Fibroblast of upper back skin (primary cell): ENCODE results near the gene MFSD11.
A peak's percentile ranks its signal among the peaks of the same experiment; 100 is the strongest.
"Not testable (repeated sequence)": the region's sequence is repeated elsewhere in the genome, so short reads cannot be mapped to it uniquely, and the experiment has no call there.

Source experiments
- DNase-seq: peaks from one replicate; pipeline ENCODE4 v3.0.0-alpha.2; 2013

The MFSD11 gene

GRCh38 chr17:76709077-76709950, 28.6 kb upstream of the MFSD11 start:
- peak; percentile 99 for DNase-seq

GRCh38 chr17:76709951-76710862, 27.7 kb upstream of the MFSD11 start:
- not testable (repeated sequence) for DNase-seq

- DNase-seq, result peak; percentile 69
These were observed 26.9 kb upstream of the MFSD11 start, which contains the start of gene MXRA7 for GRCh38 chr17:76710863-76711611. MXRA7 (minus strand) TSS chr17:76710965; CDS start chr17:76710946, 19 bp downstream.

DNA sequence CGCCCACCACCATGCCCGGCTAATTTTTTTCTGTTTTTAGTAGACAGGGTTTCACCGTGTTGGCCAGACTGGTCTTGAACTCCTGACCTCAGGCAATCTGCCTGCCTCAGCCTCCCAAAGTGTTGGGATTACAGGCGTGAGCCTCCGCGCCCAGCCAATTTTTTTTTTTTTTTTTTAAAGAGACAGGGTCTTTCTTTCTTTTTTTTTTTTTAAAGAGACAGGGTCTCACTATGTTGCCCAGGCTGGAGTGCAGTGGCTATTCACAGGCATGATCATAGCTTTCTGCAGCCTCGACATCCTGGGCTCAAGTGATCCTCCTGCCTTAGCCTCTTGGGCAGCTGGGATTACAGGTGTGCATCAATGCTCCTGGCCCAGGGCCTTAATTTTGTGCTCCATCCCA, 25.6 kb upstream of the MFSD11 start:
- DNase-seq, result not testable (repeated sequence)

GRCh38 chr17:76713765-76714164, 24.2 kb upstream of the MFSD11 start:
- DNase-seq, result no peak

DNA sequence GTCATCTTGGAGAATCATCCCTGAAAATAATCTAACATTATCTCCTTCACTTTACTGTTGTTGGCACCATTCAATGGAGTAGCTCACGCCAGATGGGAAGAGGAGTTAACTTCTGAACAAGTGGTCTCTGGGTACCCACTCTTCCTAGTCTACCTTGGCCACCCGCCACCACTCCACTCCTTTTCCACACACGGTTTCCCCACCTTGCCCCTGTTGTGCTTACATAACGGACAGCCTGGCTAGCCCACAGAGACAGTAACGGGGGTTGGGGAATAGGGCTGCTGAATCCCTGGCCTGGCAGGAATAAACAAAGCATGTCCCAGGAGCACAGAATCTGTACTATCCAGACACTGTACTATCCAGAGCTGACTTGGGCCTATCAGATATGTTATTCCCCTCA, 23.6 kb upstream of the MFSD11 start:
- DNase-seq, result no peak

- peak; percentile 58 for DNase-seq
These were observed 23.0 kb upstream of the MFSD11 start for GRCh38 chr17:76714822-76715495.

DNA sequence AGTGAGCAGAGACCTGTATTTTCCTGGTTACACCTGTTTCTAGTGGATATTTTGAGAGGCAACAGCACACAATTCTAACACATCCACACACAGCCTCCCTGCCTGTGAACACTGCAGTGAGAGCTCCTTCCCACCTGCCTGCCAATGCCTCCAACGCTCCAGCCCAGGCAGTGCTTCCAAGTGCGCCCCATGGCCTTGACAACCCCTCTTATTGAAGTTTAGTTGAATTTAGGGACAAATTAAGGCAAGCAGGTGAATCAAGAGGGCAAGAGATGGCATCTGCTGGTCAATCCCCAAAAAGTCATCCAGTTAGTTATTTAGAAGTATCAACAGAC, 22.5 kb upstream of the MFSD11 start:
- no peak for DNase-seq

GRCh38 chr17:76716146-76716838, 21.6 kb upstream of the MFSD11 start:
- DNase-seq, result peak; percentile 98

DNA sequence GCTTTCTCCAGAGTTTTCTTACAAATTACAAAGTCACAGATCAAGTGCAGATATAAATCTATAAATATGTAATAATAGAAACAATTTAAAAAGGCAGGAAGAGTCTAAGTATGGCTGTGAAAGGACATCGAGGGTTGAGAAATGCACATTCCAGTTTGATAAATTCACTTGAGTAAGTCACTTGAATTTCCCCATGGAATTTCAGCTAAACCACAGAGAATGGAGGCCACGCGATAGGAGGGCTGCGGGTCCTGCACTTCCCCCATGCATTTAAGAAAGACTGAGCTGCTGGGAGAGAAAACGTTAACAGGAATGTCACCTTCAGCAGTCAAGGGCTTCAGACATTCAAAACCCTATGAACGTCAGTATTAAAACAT, 21.1 kb upstream of the MFSD11 start:
- peak; percentile 96 for DNase-seq

GRCh38 chr17:76718516-76718915, 19.4 kb upstream of the MFSD11 start:
- DNase-seq, result no peak

- no peak for DNase-seq
These were observed 17.7 kb upstream of the MFSD11 start for GRCh38 chr17:76720211-76720610.

- no peak for DNase-seq
These were observed 17.0 kb upstream of the MFSD11 start for GRCh38 chr17:76720941-76721340.

- DNase-seq, result no peak
These were observed 16.5 kb upstream of the MFSD11 start for GRCh38 chr17:76721463-76721862.

GRCh38 chr17:76722279-76722678, 15.6 kb upstream of the MFSD11 start:
- DNase-seq, result no peak

DNA sequence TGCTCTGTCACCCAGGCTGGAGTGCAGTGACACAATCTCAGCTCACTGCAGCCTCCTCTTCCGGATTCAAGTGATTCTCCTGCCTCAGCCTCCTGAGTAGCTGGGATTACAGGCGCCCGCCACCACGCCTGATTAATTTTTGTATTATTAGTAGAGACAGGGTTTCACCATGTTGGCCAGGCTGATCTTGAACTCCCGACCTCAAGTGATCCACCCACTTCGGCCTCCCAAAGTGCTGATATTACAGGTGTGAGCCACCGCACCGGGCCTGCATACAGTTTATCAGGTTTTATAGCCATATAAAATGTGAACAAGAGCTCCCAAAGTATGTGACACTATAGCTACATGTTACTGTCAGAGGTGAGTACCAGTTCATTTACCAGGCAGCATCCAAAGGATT, 14.9 kb upstream of the MFSD11 start:
- DNase-seq, result not testable (repeated sequence)

DNA sequence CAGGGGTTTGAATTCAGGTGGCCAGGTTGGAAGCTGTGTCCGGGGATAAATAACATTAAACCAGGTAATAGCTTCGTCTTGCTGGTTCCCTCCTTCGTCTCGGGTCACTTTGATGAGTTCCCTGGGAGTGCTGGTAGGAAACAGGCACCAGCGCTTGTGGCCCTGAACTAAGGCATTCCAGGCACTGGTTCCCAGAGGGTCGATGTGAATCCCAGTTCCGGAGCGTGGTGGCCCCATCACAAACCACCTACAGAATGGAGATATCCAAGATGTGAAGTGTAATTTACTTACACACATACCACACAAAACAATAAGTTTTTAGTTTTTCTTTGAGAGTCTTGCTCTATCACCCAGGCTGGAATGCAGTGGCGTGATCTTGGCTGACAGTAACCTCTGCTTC, 14.1 kb upstream of the MFSD11 start:
- DNase-seq, result no peak

GRCh38 chr17:76725580-76726230, 12.2 kb upstream of the MFSD11 start:
- DNase-seq, result peak; percentile 25

DNA sequence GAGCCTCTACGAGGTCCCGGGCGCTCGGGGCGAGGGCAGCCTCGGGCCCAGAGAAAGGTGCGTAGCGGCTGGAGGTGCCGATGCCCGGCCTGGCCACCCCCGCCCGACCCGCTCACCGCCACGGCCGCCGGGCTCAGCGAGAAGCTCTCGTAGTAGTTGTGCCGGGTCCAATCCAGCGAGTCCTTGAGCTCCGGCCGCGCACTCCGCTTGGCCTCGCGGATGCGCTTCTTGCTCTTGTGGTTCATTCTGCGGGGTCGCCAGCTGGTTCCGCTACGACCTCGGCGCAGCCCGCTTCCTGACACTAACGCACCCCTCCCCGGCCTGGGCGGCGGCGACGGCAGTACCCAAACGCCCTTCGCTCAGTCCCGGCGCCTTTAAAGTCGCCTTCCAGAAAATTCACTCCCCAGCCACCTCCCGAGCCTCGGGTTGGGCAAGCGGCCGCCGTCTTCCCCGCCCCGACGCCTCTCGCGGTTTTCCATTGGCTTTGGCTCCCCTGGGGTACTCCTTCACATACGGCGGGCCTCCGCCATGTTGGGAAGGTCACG, 11.6 kb upstream of the MFSD11 start, which contains the start of gene JMJD6:
TSS of gene JMJD6 (minus strand) at position 376 of the 545 bp plus-strand sequence. CDS start at position 245, 131 bp downstream.
- DNase-seq, result peak; percentile 96

DNA sequence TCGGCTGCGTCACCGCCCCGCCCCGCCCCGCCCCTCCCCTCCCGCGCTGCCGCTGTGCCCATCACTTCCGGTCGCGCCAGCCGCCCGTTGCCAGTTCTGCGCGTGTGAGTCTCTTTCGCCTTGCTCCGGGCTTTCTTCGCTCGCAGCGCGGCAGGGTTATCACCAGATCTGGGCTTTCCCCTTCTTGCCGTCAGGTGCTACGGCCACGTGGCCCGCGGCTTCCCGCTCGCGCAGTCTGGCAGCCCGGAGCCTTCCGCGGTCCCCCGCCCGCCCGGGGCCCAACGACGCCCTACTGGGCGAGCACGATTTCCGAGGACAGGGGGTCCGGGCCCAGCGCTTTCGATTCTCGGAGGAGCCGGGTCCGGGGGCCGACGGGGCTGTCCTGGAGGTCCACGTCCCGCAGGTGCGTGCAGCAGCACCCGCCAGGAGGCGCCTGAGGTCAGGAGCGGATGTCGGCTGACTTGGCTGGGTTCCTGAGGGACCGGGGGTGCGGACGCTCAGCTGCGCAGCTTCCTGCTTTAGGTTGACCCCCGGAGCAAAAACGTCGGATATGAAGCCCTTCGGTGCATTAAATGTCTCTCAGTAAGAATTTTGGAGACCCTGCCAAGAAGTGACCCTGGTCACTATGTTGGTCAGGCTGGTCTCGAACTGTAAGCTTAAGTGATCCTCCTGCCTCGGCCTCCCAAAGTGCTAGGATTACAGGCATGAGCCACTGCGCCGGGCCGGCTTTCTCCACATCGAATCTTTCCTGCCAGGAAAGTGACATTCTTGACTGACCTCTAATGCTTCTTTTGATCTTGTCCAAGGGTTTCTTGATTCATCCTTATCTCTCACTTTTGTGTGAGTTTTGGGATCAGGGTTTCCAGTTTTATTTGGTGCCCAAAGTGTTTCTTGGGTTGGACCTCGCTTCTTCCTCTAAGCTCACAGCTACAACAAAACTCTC, 10.9 kb upstream of the MFSD11 start, which contains the start of gene METTL23:
TSS of gene METTL23 (plus strand) at position 64 of the 943 bp plus-strand sequence. CDS start 2,872 bp downstream, outside the sequence.
- peak; percentile 75 for DNase-seq
